ENCODE measurements around the gene KLHL29. TPM values are rescaled to one million over a fixed set of nuclear protein-coding genes. Genes with fewer than 3 reads are reported as not detected.

The KLHL29 gene
- total RNA-seq, 1 experiment from 2014 or later, result 7.7 TPM

DNA sequence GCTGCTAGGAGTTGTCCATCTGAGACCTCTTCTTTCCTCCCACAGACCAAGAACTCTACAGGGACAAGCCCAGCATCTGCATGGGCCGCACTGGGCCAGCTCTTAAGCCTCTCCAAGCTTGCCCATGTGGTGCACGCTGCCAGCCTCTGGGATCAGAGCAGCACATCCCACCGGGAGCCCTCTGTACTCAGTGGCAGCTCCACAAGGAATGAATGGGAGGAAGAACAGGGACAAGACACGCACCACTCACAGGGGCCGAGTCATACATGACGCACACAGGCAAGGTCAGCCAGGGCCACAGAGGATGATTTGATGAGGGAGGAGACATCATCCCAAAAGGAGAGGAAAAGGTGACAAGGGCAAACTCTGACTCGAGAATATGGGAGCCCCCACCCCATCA, 268.3 kb downstream of the KLHL29 start:
- in situ Hi-C loops (cut with HindIII; ENCODE audit: low pct_unique_long_range_greater_than_20kb, low sequenced_read_pairs) (no loop called here), intact Hi-C loops (cut with micrococcal nuclease; ENCODE audit: unreplicated experiment) (no loop called here)
- ChIA-PET CTCF (no interaction called here), POLR2A (no interaction called here)
- no peaks in the 10 kb centered on the region for H3K27me3 ChIP-seq (ENCODE audit: control insufficient read depth, insufficient read depth, low read length)
- H3K4me3 ChIP-seq (ENCODE audit: low read depth in 2 of 2, low read length in 2 of 2), result no peak overlapping the region
- no peaks in the 10 kb centered on the region for H3K4me1 ChIP-seq (ENCODE audit: control insufficient read depth, insufficient read depth, low read length)
- no peaks in the 10 kb centered on the region for H3K36me3 ChIP-seq (ENCODE audit: control insufficient read depth, insufficient read depth, low read length)
- DNase-seq (ENCODE audit: low read depth, low spot score) (no peak), ATAC-seq (no peak)
- TF ChIP-seq, protein P1, sequence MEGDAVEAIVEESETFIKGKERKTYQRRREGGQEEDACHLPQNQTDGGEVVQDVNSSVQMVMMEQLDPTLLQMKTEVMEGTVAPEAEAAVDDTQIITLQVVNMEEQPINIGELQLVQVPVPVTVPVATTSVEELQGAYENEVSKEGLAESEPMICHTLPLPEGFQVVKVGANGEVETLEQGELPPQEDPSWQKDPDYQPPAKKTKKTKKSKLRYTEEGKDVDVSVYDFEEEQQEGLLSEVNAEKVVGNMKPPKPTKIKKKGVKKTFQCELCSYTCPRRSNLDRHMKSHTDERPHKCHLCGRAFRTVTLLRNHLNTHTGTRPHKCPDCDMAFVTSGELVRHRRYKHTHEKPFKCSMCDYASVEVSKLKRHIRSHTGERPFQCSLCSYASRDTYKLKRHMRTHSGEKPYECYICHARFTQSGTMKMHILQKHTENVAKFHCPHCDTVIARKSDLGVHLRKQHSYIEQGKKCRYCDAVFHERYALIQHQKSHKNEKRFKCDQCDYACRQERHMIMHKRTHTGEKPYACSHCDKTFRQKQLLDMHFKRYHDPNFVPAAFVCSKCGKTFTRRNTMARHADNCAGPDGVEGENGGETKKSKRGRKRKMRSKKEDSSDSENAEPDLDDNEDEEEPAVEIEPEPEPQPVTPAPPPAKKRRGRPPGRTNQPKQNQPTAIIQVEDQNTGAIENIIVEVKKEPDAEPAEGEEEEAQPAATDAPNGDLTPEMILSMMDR (IDR thresholded peaks at IDR 0.05), result no peak
- TF ChIP-seq, protein P2, sequence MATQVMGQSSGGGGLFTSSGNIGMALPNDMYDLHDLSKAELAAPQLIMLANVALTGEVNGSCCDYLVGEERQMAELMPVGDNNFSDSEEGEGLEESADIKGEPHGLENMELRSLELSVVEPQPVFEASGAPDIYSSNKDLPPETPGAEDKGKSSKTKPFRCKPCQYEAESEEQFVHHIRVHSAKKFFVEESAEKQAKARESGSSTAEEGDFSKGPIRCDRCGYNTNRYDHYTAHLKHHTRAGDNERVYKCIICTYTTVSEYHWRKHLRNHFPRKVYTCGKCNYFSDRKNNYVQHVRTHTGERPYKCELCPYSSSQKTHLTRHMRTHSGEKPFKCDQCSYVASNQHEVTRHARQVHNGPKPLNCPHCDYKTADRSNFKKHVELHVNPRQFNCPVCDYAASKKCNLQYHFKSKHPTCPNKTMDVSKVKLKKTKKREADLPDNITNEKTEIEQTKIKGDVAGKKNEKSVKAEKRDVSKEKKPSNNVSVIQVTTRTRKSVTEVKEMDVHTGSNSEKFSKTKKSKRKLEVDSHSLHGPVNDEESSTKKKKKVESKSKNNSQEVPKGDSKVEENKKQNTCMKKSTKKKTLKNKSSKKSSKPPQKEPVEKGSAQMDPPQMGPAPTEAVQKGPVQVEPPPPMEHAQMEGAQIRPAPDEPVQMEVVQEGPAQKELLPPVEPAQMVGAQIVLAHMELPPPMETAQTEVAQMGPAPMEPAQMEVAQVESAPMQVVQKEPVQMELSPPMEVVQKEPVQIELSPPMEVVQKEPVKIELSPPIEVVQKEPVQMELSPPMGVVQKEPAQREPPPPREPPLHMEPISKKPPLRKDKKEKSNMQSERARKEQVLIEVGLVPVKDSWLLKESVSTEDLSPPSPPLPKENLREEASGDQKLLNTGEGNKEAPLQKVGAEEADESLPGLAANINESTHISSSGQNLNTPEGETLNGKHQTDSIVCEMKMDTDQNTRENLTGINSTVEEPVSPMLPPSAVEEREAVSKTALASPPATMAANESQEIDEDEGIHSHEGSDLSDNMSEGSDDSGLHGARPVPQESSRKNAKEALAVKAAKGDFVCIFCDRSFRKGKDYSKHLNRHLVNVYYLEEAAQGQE (IDR thresholded peaks at IDR 0.05; ENCODE audit: insufficient read depth in 1 of 2, low read depth in 2 of 2, low read length in 1 of 2), result no peak
- TF ChIP-seq POLR2AphosphoS5 (IDR thresholded peaks at IDR 0.05; ENCODE audit: low read depth, low read length) (no peak), SIN3A (IDR thresholded peaks at IDR 0.05; ENCODE audit: borderline replicate concordance, insufficient read depth, low read depth, low read length) (no peak), TCF7L2 (IDR thresholded peaks at IDR 0.05; ENCODE audit: low read depth, low read length) (no peak)
- no peak overlapping the region for H3K27ac ChIP-seq (ENCODE audit: low read length)
- no TSS peak for BruUV-seq (replicated peaks)
- H3K9me3 ChIP-seq (ENCODE audit: control insufficient read depth, insufficient read depth, low read depth, low read length), result no peaks in the 10 kb centered on the region

DNA sequence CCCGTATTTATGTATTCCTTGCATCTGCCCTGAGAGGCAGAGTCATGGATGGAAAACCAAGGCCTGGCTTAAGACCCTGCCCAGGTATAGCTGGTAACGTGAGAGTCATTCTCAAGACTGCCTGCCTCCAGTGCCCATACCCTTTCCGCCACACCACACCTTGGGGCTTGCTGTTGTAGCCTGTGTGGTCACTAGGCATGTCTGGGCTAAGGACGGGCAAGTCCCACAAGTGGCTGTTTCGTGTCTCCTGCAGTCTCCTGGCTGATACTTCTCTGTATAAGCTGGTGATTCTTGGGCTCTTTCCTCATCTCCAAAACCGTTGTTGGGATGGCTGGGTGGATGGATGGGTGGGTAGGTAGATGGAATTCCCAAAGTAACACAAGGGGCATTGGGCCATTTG, 269.8 kb downstream of the KLHL29 start:
- ChIA-PET POLR2A (no interaction called here), CTCF (no interaction called here)
- no TSS peak for BruUV-seq (replicated peaks)
- Histone ChIP-seq H3K4me1 (ENCODE audit: control insufficient read depth, insufficient read depth, low read length) (no peaks in the 10 kb centered on the region), H3K36me3 (ENCODE audit: control insufficient read depth, insufficient read depth, low read length) (no peaks in the 10 kb centered on the region), H3K4me3 (ENCODE audit: low read depth in 2 of 2, low read length in 2 of 2) (no peak overlapping the region), H3K27ac (ENCODE audit: low read length) (no peak overlapping the region), H3K27me3 (ENCODE audit: control insufficient read depth, insufficient read depth, low read length) (no peaks in the 10 kb centered on the region), H3K9me3 (ENCODE audit: control insufficient read depth, insufficient read depth, low read depth, low read length) (no peaks in the 10 kb centered on the region)
- ATAC-seq (no peak), DNase-seq (ENCODE audit: low read depth, low spot score) (no peak)
- intact Hi-C loops (cut with micrococcal nuclease; ENCODE audit: unreplicated experiment), result no loop called here
- TF ChIP-seq TCF7L2 (IDR thresholded peaks at IDR 0.05; ENCODE audit: low read depth, low read length) (no peak), POLR2AphosphoS5 (IDR thresholded peaks at IDR 0.05; ENCODE audit: low read depth, low read length) (no peak), SIN3A (IDR thresholded peaks at IDR 0.05; ENCODE audit: borderline replicate concordance, insufficient read depth, low read depth, low read length) (no peak)
- TF ChIP-seq, protein P2 (IDR thresholded peaks at IDR 0.05; ENCODE audit: insufficient read depth in 1 of 2, low read depth in 2 of 2, low read length in 1 of 2), result no peak
- TF ChIP-seq, protein P1 (IDR thresholded peaks at IDR 0.05), result no peak
- in situ Hi-C loops (cut with HindIII; ENCODE audit: low pct_unique_long_range_greater_than_20kb, low sequenced_read_pairs), result no loop called here

All from Panc1 (cell line).